Neural progenitor cell (in vitro differentiated cells): ENCODE measurements around the gene NAGS.
"Not testable (repeated sequence)": the region's sequence is repeated elsewhere in the genome, so short reads cannot be mapped to it uniquely, and the experiment has no call there.

Experiments used
- CTCF ChIP-seq: fragments of 200-600 bp; sonication (generic); IDR thresholded peaks from 2 replicates; pipeline ENCODE4 v1.5.1; 2017; ENCODE audit warnings: antibody characterized with exemption, mild to moderate bottlenecking
- EZH2 ChIP-seq: fragments of 200-600 bp; sonication (generic); IDR thresholded peaks from 2 replicates; pipeline ENCODE4 v1.6.1; 2017; ENCODE audit warnings: antibody characterized with exemption, mild to moderate bottlenecking, moderate library complexity
- EZH2phosphoT487 ChIP-seq: fragments of 200-600 bp; sonication (generic); IDR thresholded peaks from 2 replicates; pipeline ENCODE4 v1.6.1; 2017; ENCODE audit warnings: antibody characterized with exemption

GRCh38 chr17:44034688-44035087, 30.3 kb downstream of the NAGS start:
- not testable (repeated sequence) for TF ChIP-seq EZH2, CTCF, EZH2phosphoT487
